ENCODE data around the gene DIS3L2. TPM values are rescaled to one million over a fixed set of nuclear protein-coding genes. Genes with fewer than 3 reads are reported as not detected.

DIS3L2 gene
- polyA plus RNA-seq, 1 donor, result 40.3 TPM

DNA sequence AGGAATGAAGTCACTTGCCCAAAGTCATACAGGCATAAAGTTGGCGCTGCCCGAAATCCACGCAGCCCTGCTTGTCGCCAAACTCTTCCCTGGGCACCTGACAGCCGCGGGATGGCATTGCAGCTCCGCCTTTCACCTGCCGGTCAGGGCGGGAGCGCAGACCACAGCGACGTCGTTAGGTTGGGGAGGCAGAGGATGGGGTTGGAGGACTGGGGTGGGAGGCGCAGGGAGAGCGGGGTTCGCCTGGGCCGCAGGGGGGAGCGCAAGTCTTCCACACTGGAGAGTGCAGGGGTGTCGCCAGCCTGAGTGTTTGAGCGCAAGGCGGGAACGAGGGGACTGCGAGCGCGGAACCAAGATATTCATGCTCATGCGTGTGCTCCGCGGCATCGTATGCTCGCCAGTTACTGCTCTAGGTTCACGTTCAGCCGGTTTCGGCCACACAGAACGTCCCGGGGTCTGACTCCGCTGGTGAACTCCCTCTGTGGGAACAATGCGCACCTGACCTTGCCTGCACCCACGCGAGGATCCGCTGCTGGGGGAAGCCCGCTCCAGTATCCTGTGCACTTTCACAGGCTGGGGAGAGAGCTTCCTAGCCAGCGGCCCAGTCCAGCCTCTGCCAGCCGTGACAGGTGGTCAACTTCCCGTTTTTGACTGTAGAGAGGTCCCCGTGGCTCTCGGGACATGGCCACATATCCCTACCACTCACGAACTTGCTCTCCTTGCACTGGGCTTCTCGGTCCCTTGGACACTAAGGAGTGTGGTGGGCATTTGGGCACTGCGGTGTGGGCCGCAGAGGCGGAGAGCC, 34.5 kb upstream of the DIS3L2 start:
- no peak for DNase-seq

GRCh38 chr2:231927566-231927890, 34.0 kb upstream of the DIS3L2 start:
- no peak for DNase-seq

GRCh38 chr2:231928481-231928880, 33.0 kb upstream of the DIS3L2 start:
- no peak for DNase-seq

- DNase-seq, result no peak
These were observed 32.4 kb upstream of the DIS3L2 start for GRCh38 chr2:231928901-231929725.

DNA sequence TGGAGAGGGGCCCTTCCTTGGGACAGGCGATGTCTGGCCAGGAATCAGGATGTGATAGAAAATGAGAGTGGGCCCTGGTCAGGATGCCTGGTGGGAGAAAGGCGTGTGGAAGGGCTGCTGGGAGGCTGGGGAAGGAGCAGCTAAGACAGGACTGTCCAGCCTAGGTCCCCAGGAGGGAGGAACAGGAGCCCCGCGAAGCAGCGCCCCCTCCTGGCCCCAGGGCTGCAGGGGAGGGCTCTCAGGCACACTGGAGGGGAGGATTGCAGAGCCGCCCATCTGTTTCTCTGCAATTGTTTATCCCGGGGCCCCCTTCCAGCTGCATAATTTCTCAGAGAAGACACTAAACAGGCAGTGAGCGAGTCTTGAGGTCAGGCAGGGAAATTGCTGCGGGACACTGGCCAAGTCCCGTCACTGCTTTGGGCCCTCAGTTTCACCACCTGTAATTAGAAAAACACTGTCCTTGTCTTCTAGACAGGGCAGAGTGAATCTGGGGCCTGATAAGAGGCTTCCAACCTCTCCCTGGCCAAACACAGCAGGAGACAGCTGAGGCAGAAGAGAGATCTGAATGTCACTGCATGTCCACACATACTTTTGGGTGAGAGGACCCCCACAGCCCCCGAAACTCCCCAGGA, 31.4 kb upstream of the DIS3L2 start:
- DNase-seq, result no peak

GRCh38 chr2:231930593-231931281, 30.8 kb upstream of the DIS3L2 start:
- DNase-seq, result no peak

DNA sequence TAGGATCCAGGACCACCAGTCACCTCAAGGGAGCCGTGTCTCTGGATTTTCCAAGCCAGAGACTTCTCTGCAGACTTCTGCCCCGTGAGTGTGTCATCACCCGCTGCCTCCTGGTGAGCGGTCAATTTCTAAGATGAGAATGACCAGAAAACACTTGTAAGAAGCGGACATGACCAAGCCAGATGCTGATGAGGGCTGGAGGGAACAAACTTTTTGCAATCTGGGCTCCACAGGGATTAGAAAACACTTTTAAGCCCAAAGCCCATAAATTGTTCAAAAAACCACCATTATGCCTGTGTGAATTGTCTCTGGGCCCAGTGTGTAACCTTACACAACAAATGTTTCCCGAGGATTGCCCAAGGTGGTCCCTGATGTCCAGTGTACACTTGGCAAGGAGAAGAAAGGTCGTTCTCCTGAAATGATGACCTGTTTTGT, 30.0 kb upstream of the DIS3L2 start:
- no peak for DNase-seq

DNA sequence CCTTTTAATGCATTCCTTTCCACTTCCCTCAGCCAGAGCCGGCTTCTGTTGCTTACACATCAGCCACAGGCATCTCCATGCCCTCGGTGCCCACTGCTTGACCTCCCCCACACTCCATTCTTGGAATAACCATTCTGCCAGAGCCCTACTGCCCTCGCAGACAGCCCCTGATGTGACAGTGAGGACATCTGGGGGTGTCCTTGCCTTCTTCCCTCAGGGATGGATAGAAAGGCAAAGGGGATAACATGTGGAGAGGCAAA, 28.9 kb upstream of the DIS3L2 start:
- DNase-seq, result no peak

DNA sequence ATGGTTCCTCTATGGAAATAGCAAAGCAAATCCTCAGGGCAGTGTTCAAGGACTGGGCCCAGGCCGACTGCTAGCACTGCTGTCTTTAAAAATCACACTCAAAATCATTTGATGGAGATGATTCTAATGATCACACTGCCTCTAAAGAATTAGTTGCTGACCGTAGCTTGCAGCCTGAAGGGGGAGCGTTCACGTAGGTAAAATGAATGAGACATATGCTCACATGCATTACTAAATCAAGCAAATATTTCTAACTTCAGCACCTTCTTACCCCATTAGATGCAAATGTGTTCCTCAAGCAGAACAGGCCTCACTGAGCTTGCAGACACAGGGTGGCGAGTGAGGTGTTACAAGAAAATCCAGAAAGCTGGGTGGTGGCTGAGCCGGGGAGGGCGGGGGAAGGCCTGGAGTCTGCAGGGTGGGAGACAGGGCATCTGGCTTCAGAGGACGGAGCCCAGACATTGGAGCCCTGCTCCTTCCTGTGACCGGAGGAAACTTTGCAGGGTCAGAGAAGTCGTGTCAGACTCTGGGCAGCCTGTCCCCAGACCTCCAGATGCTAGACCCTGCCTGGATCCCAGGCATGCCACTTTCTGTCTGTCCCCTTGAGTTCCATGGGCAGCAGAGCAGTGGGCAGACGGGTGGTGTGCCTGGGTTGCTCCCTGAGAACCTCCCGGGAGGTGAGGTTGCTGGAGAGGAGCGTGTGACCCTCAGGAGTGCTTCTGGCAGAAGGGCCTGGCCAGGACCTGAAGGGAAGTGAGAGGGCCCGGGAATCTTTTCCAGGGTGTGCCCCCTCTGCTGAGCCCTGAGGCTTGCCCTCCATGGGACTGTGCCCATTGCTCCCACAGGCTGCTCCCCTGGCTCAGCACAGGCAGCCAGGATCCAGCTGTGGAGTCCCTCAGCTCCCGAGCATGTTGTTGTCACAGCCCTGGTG, 28.3 kb upstream of the DIS3L2 start:
- no peak for DNase-seq

GRCh38 chr2:231933916-231934401, 27.6 kb upstream of the DIS3L2 start:
- DNase-seq, result no peak

GRCh38 chr2:231934441-231935206, 26.9 kb upstream of the DIS3L2 start:
- no peak for DNase-seq

GRCh38 chr2:231935207-231935524, 26.3 kb upstream of the DIS3L2 start:
- DNase-seq, result no peak

- DNase-seq, result no peak
These were observed 25.7 kb upstream of the DIS3L2 start for GRCh38 chr2:231935815-231936214.

GRCh38 chr2:231936491-231936890, 25.0 kb upstream of the DIS3L2 start:
- no peak for DNase-seq

GRCh38 chr2:231937057-231937456, 24.5 kb upstream of the DIS3L2 start:
- no peak for DNase-seq

DNA sequence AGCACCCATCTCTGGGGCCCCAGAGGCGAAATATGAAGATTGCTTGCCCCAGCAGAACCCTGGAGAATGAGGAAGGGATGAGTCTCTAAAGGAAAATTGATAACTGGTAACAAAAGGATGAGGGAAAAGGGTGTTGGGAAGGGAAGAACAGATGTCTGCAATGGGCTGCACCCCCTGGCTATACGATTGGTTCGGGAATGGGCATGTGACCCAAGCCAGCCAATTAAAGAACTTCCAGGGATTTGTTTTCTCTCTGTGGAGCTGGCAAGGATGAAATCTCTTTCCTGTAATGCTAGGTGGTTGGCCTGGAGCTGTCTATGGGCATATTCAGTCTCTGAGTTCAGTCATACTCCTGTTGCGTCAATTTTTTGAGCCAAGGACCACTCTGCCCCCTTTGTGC, 22.5 kb upstream of the DIS3L2 start:
- no peak for DNase-seq

DNA sequence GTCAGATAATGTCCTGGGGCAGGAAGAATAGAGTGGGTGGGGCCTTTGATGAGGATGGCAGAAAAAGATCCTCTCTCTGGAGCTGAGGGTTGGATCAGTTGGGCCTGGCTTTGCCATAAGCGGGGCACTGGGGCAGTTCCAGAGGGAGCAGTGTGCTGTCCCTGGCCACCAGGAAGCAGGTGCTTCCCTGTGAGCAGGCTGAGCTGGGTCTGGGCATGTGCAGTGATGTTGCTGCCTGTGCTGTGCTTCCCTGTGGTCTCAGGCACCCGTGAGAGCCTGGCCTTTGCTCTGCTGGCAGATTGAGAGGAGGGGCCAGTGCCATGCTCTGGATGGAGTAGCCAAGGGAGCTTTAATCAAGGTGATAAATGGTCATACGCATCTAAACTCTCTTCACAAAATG, 20.7 kb upstream of the DIS3L2 start:
- DNase-seq, result no peak

- DNase-seq, result no peak
These were observed 19.8 kb upstream of the DIS3L2 start for GRCh38 chr2:231941673-231942072.

DNA sequence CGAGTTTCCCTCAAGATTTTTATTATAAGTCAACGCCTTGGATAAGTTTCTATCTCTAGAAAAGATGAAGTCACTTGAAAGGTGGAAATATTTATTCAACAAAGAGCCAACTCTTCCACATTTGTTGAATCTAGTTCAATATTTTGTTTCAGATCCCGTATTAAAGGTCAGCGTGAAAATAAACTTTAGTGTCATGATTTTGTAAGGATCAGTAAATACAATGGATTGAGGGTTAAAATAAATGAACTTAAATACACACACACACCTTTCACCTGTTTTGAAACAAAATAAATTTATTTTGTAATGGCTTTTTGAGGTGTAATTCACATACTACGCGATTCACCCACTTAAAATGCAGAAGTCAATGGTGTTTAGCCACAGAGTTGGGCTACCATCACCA, 19.3 kb upstream of the DIS3L2 start:
- DNase-seq, result no peak

GRCh38 chr2:231946241-231946814, 15.2 kb upstream of the DIS3L2 start:
- DNase-seq, result no peak

Data from left kidney (tissue), 2 donors.